ENCODE measurements around the gene GLP2R. TPM values are rescaled to one million over a fixed set of nuclear protein-coding genes. Genes with fewer than 3 reads are reported as not detected.

GLP2R gene
- total and polyA plus RNA-seq, 4 experiments from 2014 or later, result not detected

DNA sequence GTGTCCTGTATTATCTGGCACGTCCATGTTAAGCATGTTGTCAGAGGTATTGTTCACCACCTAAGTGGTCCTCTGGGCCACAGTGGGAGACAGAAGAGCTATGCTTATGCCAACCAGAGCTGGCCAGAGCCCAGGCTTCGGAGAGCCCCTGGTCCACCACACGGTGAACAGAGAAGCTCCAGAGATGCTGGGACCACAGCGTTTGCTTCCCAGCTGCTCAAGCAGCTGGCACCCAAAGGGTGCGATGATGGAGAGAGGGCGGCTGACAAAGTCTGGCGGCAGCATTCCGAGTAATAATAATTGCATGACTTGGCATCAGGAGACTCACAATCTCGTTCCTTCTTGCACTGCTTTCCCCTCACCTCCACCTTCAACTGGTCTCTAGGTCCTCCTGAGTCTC, 115.1 kb downstream of the GLP2R start:
- intact Hi-C loops (cut with micrococcal nuclease), result no loop called here
- H3K36me3 Mint-ChIP-seq, result peaks cover 0 to 5% of the 10 kb centered on the region in 2 donors
- Histone ChIP-seq H3K27me3 (ENCODE audit: insufficient read depth, low read length) (no peaks in the 10 kb centered on the region), H3K36me3 (ENCODE audit: insufficient read depth, low read length) (no peaks in the 10 kb centered on the region), H3K4me3 (ENCODE audit: low read length in 2 of 2) (no peak overlapping the region), H3K9me3 (ENCODE audit: control insufficient read depth in 1 of 2, low read length in 2 of 2) (no peaks in the 10 kb centered on the region), H3K4me1 (ENCODE audit: insufficient read depth, low read length) (no peaks in the 10 kb centered on the region), H3K27ac (ENCODE audit: low read depth, low read length) (no peak overlapping the region)
- H3K9me3 Mint-ChIP-seq, result peaks cover 0 to 10% (median 5%) of the 10 kb centered on the region in 8 donors
- DNase-seq, result no peak
- POLR2A ChIA-PET (ENCODE audit: partially characterized antibody), result no interaction called here
- CTCF ChIA-PET (ENCODE audit: partially characterized antibody), result no interaction called here
- H3K27ac Mint-ChIP-seq, result no peak overlapping the region
- no peak overlapping the region for H3K4me3 Mint-ChIP-seq
- H3K4me1 Mint-ChIP-seq, result no peaks in the 10 kb centered on the region
- H3K27me3 Mint-ChIP-seq, result peaks cover 0 to 2% of the 10 kb centered on the region in 2 donors

DNA sequence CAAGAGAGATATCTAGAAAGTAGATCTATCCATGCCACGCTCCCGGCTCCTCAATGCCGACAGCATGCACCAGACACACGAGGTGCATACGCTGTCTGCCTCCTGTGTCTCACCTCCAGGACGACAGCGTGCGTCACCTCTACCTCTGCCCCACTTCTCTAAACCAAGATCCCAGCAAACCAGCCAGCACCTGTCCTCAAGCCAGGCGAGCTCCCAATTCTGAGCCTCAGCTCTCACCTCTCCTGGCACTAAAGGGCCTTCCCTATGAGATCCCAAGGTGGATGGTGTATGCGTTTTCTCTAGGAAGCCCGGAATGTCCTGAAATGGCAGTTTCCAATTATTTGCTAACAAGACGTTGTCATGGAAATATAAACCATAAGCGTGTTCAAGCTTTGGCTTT, 115.6 kb downstream of the GLP2R start:
- no peak overlapping the region for H3K4me3 Mint-ChIP-seq
- Histone ChIP-seq H3K4me1 (ENCODE audit: insufficient read depth, low read length) (no peaks in the 10 kb centered on the region), H3K27ac (ENCODE audit: low read depth, low read length) (no peak overlapping the region), H3K36me3 (ENCODE audit: insufficient read depth, low read length) (no peaks in the 10 kb centered on the region), H3K9me3 (ENCODE audit: control insufficient read depth in 1 of 2, low read length in 2 of 2) (no peaks in the 10 kb centered on the region), H3K27me3 (ENCODE audit: insufficient read depth, low read length) (no peaks in the 10 kb centered on the region), H3K4me3 (ENCODE audit: low read length in 2 of 2) (no peak overlapping the region)
- CTCF ChIA-PET (ENCODE audit: partially characterized antibody), result no interaction called here
- peaks cover 0 to 10% (median 5%) of the 10 kb centered on the region in 8 donors for H3K9me3 Mint-ChIP-seq
- intact Hi-C loops (cut with micrococcal nuclease), result no loop called here
- H3K27ac Mint-ChIP-seq, result no peak overlapping the region
- no peaks in the 10 kb centered on the region for H3K4me1 Mint-ChIP-seq
- peaks cover 0 to 5% of the 10 kb centered on the region in 2 donors for H3K36me3 Mint-ChIP-seq
- POLR2A ChIA-PET (ENCODE audit: partially characterized antibody), result no interaction called here
- peaks cover 0 to 2% of the 10 kb centered on the region in 2 donors for H3K27me3 Mint-ChIP-seq
- DNase-seq, result no peak

Other genes starting within 250 kb of the GLP2R start
- gene CFAP52, start 249.3 kb upstream of the GLP2R start, total RNA-seq, result not detected
- gene CFAP52, start 249.3 kb upstream of the GLP2R start, polyA plus RNA-seq, result not detected
- under 1 TPM; 0.17 to 0.22 TPM for gene USP43, start 180.4 kb upstream of the GLP2R start, total RNA-seq
- not detected for gene USP43, start 180.4 kb upstream of the GLP2R start, polyA plus RNA-seq
- not detected for gene DHRS7C, start 34.3 kb upstream of the GLP2R start, total RNA-seq
- gene DHRS7C, start 34.3 kb upstream of the GLP2R start, polyA plus RNA-seq, result not detected
- not detected for gene GSG1L2, start 3.8 kb upstream of the GLP2R start, total RNA-seq
- gene GSG1L2, start 3.8 kb upstream of the GLP2R start, polyA plus RNA-seq, result not detected
- not detected for gene RCVRN, start 79.3 kb downstream of the GLP2R start, total RNA-seq
- gene RCVRN, start 79.3 kb downstream of the GLP2R start, polyA plus RNA-seq, result not detected

Measured in CD4-positive, alpha-beta memory T cell (primary cell).